GM20000 (cell line): Measurements from ENCODE around the gene PMIS2.

ENCODE experiments used
- DNase-seq: peaks from one replicate; pipeline ENCODE4 v3.0.0; 2012; ENCODE audit warnings: low spot score
- TF ChIP-seq, protein P1 (sequence below): IDR thresholded peaks from 2 replicates; pipeline ENCODE4 v1.5.1; 2012; ENCODE audit warnings: mild to moderate bottlenecking, control low read depth; ENCODE audit errors: extremely low read depth, missing control alignments

Gene PMIS2

DNA sequence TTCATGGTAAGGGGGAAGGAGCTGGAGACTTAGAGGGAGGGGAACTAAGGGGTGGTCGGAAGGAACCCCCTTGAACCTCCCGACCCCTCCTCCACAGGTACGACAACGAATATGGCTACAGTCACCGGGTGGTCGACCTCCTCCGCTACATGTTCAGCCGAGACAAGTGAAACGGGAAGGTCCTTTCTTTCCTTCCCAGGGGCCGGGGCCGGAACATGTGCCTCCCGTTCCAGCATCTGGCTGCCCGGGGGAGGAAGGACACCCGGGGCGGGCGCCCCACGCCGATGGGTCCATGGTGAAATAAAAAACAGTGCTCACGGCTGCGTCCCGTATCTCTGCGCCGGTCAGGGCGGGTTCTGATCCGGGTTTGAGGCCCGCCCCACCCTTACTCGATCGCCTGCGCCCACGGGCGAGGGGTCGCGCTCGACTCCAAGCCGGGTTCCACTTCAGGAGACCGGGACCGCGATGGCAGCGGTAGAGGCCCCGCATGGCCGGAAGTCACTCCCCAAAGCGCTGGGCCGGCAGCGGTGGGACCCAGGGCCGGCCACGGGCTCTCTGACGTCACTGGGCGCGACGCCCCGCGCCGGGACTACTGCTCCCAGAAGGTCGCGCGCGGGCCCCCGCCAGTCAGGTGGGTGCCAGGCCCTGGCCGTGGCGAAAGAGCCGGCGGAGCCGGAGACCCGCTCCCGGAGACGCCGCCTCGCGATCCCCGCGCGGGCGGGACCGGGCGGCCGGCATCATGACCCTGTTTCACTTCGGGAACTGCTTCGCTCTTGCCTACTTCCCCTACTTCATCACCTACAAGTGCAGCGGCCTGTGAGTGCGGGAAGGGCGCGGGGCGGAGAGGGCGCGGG is 40.7 kb upstream of the PMIS2 start, which contains the start of gene TMEM147:
Gene TMEM147 (plus strand): TSS at position 626 of the 854 bp plus-strand sequence. CDS start 114 bp downstream, at position 740.
- DNase-seq = peak; percentile 98
- TF ChIP-seq, protein P1, sequence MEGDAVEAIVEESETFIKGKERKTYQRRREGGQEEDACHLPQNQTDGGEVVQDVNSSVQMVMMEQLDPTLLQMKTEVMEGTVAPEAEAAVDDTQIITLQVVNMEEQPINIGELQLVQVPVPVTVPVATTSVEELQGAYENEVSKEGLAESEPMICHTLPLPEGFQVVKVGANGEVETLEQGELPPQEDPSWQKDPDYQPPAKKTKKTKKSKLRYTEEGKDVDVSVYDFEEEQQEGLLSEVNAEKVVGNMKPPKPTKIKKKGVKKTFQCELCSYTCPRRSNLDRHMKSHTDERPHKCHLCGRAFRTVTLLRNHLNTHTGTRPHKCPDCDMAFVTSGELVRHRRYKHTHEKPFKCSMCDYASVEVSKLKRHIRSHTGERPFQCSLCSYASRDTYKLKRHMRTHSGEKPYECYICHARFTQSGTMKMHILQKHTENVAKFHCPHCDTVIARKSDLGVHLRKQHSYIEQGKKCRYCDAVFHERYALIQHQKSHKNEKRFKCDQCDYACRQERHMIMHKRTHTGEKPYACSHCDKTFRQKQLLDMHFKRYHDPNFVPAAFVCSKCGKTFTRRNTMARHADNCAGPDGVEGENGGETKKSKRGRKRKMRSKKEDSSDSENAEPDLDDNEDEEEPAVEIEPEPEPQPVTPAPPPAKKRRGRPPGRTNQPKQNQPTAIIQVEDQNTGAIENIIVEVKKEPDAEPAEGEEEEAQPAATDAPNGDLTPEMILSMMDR = no peak

GRCh38 chr19:35545855-35546381 is 40.1 kb upstream of the PMIS2 start:
- peak; percentile 82 for DNase-seq
- TF ChIP-seq, protein P1 = no peak

DNA sequence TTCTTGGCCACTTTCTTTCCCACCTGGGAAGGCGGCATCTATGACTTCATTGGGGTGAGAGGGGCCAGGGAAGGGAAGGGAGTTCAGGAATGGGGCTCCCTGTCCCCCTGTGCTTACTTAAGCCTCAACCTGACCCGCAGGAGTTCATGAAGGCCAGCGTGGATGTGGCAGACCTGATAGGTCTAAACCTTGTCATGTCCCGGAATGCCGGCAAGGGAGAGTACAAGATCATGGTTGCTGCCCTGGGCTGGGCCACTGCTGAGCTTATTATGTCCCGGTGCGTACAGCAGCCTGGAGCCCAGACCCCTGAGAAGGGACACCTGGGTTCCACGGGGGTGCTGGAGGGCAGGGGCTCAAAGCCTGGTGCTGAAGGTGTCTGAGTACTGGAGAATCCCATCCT is 39.4 kb upstream of the PMIS2 start:
- TF ChIP-seq, protein P1 = no peak

DNA sequence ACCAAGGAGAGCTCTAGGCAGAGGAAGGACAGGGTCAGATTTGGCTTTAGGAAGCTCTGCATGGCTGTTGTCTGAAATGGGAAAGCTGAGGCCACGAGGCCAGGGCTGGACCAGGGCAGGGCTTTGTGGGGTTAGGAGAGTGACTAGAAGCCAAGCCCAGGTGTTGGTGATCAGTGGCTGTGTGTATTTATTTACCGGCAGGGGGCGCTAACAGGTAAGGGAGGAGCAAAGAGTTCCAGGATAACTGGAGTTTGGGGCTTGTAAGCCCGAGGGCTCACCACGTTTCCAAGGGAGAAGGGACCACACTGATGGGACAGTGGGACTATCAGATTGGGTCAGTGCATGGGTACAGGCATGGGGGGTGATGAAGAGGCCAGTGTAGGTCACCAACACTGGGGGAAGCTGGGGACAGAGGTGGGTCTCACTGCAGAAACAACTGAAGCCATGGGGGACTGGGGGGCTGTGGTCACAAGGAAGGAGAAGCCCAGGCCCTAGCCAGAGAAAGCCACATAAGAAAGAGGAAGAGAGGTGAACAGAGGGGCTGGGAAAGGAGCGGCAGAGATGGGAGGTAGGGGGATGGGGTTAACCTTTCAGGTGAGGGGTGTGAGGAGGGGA is 36.7 kb upstream of the PMIS2 start:
- TF ChIP-seq, protein P1 = peak; percentile 71
- DNase-seq = peak; percentile 84

More for the DNA sequence above, 39.4 kb upstream of the PMIS2 start:
- no peak for DNase-seq

DNA sequence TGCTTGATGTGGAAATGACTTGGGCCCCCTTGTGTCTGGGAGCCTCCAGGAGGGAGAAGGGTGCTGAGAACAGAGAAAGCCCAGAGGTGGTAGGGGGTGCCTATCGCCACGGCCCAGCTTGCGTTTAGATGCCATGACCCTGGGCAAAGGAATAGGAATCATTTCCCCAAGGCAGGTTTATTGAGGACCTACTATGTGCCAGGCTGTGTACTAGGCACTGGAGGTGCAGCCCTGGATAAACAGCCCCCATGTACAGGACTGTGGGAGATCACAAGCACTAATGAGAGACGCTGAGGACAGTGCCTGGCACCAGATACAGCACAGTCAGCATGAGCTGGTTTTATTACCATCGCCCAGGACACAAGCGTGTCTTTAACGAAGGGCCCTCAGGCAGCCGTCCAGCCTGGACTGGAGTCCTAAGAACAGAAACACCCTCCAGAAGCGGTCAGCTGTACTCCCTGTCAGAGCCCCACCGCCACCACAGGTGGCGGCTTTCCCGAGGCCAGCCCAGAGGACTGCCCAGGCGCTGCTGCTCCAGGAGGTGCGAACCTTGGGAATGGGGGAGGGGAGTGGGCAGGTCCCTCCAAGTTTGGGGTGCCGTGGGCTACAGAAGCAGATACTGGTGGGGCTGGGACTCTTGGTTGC is 36.0 kb upstream of the PMIS2 start:
- DNase-seq = no peak
- TF ChIP-seq, protein P1 = no peak

GRCh38 chr19:35551091-35551810 is 34.7 kb upstream of the PMIS2 start:
- DNase-seq = no peak
- TF ChIP-seq, protein P1 = no peak
